ENCODE results near the gene TCFL5. TPM values are rescaled to one million over a fixed set of nuclear protein-coding genes. Genes with fewer than 3 reads are reported as not detected.

Gene TCFL5
- total RNA-seq, result 13.1 and 13.5 TPM in 2 replicates

DNA sequence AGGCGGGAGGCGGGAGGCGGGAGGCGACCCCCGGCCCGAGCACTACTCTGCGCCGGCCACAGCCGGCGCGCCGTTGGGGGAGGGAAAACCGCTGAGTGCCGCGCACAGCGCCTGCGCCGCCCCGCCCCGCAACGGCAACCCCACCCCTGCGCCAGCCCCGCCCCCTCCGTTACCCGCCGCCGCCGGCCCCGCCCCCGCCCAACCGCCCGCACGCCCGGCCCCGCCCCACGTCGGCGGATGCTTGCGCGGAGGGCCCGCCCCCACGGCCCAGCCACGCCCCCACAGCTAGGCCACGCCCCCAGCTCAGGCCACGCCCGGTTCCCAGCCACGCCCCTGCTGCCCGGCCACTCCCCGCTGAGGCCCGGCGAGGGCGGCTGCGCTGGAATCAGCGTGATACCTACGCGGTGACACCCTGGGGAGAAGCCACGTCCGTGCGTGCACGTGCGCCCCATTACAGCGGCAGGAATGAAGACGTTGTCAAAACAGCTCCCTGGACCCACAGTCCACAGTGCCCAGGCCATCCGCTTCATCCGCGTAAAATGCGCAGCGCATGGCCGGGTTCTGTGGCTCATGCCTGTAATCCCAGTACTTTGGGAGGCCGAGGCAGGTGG, at the start of gene TCFL5:
Gene TCFL5 (minus strand): TSS at position 97 of the 611 bp plus-strand sequence. CDS start 152 bp downstream, outside the sequence.

DNA sequence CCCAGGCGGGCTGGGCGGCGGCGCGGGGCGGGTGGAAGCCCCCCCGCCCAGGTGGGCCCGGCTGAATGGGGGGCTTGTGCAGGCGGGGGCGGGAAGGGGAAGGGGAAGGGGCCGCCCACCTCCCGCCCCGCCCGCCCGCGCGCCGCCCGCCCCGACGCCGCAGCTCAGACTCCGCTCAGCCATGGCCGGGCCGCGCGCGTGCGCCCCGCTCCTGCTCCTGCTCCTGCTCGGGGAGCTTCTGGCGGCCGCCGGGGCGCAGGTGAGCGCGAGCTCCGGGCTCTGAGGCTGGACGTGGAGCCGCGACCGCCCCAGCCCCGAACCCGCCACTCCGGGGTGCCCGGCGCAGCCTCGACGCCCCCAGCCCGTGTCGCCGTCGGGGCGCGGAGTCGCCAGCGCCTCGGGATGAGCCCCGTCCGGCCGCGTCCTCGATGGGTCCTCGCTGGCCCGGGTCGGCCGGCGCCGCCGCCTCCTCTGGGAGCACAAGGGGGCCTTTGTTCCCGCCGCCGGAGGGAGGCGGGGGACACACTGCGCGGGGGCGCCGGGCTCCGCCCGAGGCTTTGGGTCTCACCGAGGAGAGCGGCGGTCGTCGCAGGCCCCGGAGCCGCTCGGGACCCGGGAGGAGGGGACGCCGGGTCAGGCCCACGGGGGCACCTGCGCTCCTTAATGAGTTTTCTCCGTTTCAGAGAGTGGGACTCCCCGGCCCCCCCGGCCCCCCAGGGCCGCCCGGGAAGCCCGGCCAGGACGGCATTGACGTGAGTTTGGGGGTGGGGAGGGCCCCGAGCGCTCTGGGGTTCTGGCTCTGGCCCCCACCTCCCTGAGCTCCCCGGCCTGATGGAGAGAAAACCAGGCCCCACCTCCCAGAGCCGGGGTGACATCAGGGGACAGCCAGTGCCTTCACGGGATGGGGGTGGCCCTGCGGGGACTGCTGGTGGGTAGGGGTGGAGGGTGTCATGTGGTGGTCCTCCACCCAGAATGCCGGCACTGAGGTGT, 44.4 kb downstream of the TCFL5 start, which contains the start of gene COL9A3:
Gene COL9A3 (plus strand): TSS at position 167 of the 990 bp plus-strand sequence. CDS start 15 bp downstream, at position 182.

DNA sequence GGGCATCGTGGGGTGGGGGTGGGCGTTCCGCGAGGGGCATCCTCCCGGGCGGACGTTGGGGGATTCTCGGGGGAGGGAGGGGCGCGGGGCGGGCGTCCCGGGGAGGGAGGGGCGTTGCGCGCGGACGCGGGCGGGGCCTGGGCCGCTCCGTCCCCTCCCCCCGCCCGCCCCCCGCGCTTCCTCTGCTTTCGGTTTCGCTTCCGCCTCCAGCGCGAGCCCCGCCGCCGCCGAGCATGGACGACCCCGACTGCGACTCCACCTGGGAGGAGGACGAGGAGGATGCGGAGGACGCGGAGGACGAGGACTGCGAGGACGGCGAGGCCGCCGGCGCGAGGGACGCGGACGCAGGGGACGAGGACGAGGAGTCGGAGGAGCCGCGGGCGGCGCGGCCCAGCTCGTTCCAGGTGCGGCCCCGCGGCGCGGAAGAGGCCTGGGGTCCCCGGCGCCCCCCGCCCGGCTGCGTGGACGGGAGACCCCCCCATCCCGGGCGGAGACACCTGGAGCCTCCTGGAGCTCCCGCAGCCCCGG, 56.9 kb downstream of the TCFL5 start, which contains the start of gene OGFR:
Gene OGFR (plus strand): TSS at position 209 of the 528 bp plus-strand sequence. CDS start 25 bp downstream, at position 234.

Other genes with a start within 250 kb of the TCFL5 start
- gene SLCO4A1, start 219.3 kb downstream of the TCFL5 start, total RNA-seq, result 0.11 and 0.17 TPM in 2 replicates
- not detected in 2 replicates for gene NTSR1, start 153.0 kb downstream of the TCFL5 start, total RNA-seq
- 16.0 and 17.7 TPM in 2 replicates for gene MRGBP, start 65.3 kb downstream of the TCFL5 start, total RNA-seq
- gene OGFR, start 57.0 kb downstream of the TCFL5 start, total RNA-seq, result 20.2 and 20.5 TPM in 2 replicates
- 1.0 and 1.3 TPM in 2 replicates for gene COL9A3, start 44.8 kb downstream of the TCFL5 start, total RNA-seq
- 28.1 and 31.2 TPM in 2 replicates for gene DIDO1, start 64.7 kb upstream of the TCFL5 start, total RNA-seq
- 40.4 and 43.9 TPM in 2 replicates for gene GID8, start 76.3 kb upstream of the TCFL5 start, total RNA-seq
- 1.9 and 3.4 TPM in 2 replicates for gene SLC17A9, start 90.9 kb upstream of the TCFL5 start, total RNA-seq
- not detected in 2 replicates for gene BHLHE23, start 145.1 kb upstream of the TCFL5 start, total RNA-seq